Adrenal gland (tissue), 12 donors: ENCODE measurements around the gene NOP53. TPM values are rescaled to one million over a fixed set of nuclear protein-coding genes. Genes with fewer than 3 reads are reported as not detected.

Experiments used
- DNase-seq, 7 donors: peaks; one replicate each; pipeline ENCODE4 v3.0.0-alpha.2; 2019 to 2020
- H3K27ac ChIP-seq, 5 donors: fragments of 200-600 bp; sonication (generic) in 4 of 5; 1 replicate in 3 of 5; 2 replicates in 2 of 5; pipeline versions ENCODE4 v1.5.1 to v1.8.0; 2016 to 2020; ENCODE audit warnings: mild to moderate bottlenecking in 1 of 5
- H3K27me3 ChIP-seq: fragments of 200-600 bp; 2 replicates; pipeline ENCODE4 v1.8.0; 2021
- H3K36me3 ChIP-seq, 2 donors: fragments of 200-600 bp; replicated peaks in 1 of 2; 1 replicate in 1 of 2; 2 replicates in 1 of 2; pipeline versions ENCODE4 v1.5.1 to v1.8.0; 2018 to 2022
- H3K4me1 ChIP-seq, 2 donors: fragments of 200-600 bp; replicated peaks in 1 of 2; 1 replicate in 1 of 2; 2 replicates in 1 of 2; pipeline versions ENCODE4 v1.5.1 to v1.8.0; 2018 to 2021
- H3K4me3 ChIP-seq, 4 donors: fragments of 200-600 bp; sonication (generic) in 3 of 4; one replicate each; pipeline ENCODE4 v1.5.1; 2016 to 2018
- H3K9me3 ChIP-seq, 3 donors: fragments of 200-600 bp; sonication (generic) in 1 of 3; replicated peaks in 1 of 3; 1 replicate in 2 of 3; 2 replicates in 1 of 3; pipeline versions ENCODE4 v1.5.1 to v1.8.0; 2016 to 2021
- CTCF ChIP-seq, 6 experiments: fragments of 450-650 bp in 4 of 6; fragments of 200-600 bp in 2 of 6; sonication (generic) in 1 of 6; IDR thresholded peaks; 1 replicate in 5 of 6; 2 replicates in 1 of 6; pipeline versions ENCODE4 v1.5.1 to v1.8.0; 2016 to 2021; ENCODE audit warnings: antibody characterized with exemption in 6 of 6, mild to moderate bottlenecking in 2 of 6, moderate library complexity in 1 of 6
- POLR2A ChIP-seq, 2 donors: fragments of 450-650 bp; IDR thresholded peaks; one replicate each; pipeline ENCODE4 v1.6.1; 2017; ENCODE audit warnings: antibody characterized with exemption in 2 of 2, mild to moderate bottlenecking in 2 of 2, moderate library complexity in 1 of 2
- WGBS, 4 donors: extraction: QIAGEN DNeasy Blood & Tissue Kit in 2 of 4; methylation state at CpG; one replicate each; pipeline versions ENCODE4 v1.1.5 to v1.1.7; 2013 to 2017; 5-methylcytosine and 5-hydroxymethylcytosine counted together
- intact Hi-C, 2 donors: fragments of 100-400 bp; cut with DNase I; formaldehyde crosslinking; loops; one replicate each; pipeline versions ENCODE4 v1.14.1 to v1.15.0; 2022 to 2023
- polyA plus RNA-seq, 3 donors: library from polyadenylated mRNA; stranded (reverse); fragments of 200-250 nt in 2 of 3; fragments of 350-450 nt in 1 of 3; fragmentation: Illumina TruSeq in 1 of 3; extraction: RNeasy Lipid Tissue Mini Kit (QIAGEN cat#74804) in 1 of 3; gene quantifications; one replicate each; pipeline ENCODE4 v1.2.3, GENCODE V29; 2013 to 2014
- total RNA-seq, 9 donors: library from RNA; depleted of rRNA in 4 of 9; stranded (reverse); fragments of >200 nt in 4 of 9; fragments of 120-200 nt in 1 of 9; fragmentation: NEBNext Ultra II Directional in 1 of 9; extraction: Animal tissue kit (Norgen Biotek cat#: 25700) in 1 of 9; gene quantifications; one replicate each; pipeline versions ENCODE4 v1.1.0 to v1.2.4, GENCODE V29; 2013 to 2023
- donor health status: healthy with polysubstance abuse.
- donor health status: Bipolar disorder and iron deficiency.
- donor health status: DM: yes; HTN: yes; CAD: no.
- donor health status: DM: no; HTN: no; CAD: no.
- donor health status: DM: no; HTN: no; CAD: no.
- donor health status: DM: yes; HTN: yes; CAD: no.

Gene NOP53
- total and polyA plus RNA-seq, 12 donors, result 118 to 420 (median 325) TPM

GRCh38 chr19:47752440-47753211 lies 7.3 kb downstream of the NOP53 start:
- DNase-seq, result no peak
- no peak for TF ChIP-seq CTCF (IDR thresholded peaks at IDR 0.05)
- TF ChIP-seq POLR2A (IDR thresholded peaks at IDR 0.05), result no peak
- intact Hi-C loops, result no loop called here
- H3K27ac ChIP-seq, result no peak overlapping the region
- H3K4me1 ChIP-seq, result no peaks in the 10 kb centered on the region
- H3K4me3 ChIP-seq, result no peak overlapping the region
- H3K27me3 ChIP-seq, result no peaks in the 10 kb centered on the region
- H3K36me3 ChIP-seq, result peaks cover 0 to 95% of the 10 kb centered on the region in 2 donors
- 84 to 90% (median 88%) methylated on average over 23 to 27 of the region's 27 CpGs for WGBS, 4 donors
- H3K9me3 ChIP-seq, result no peaks in the 10 kb centered on the region

- no peak overlapping the region for H3K4me3 ChIP-seq
- intact Hi-C loops, result no loop called here
- peaks cover 0 to 86% of the 10 kb centered on the region in 2 donors for H3K36me3 ChIP-seq
- H3K9me3 ChIP-seq, result no peaks in the 10 kb centered on the region
- H3K4me1 ChIP-seq, result no peaks in the 10 kb centered on the region
- 85 to 93% (median 91%) methylated on average over 14 to 37 of the region's 37 CpGs for WGBS, 4 donors
- H3K27me3 ChIP-seq, result no peaks in the 10 kb centered on the region
- TF ChIP-seq POLR2A (IDR thresholded peaks at IDR 0.05), result no peak
- TF ChIP-seq CTCF (IDR thresholded peaks at IDR 0.05), result no peak
- H3K27ac ChIP-seq, result no peak overlapping the region
- no peak for DNase-seq
Measured at GRCh38 chr19:47754206-47755064, 9.1 kb downstream of the NOP53 start.

- intact Hi-C loops, result no loop called here
- Histone ChIP-seq H3K36me3 (peaks cover 0 to 79% of the 10 kb centered on the region in 2 donors), H3K4me1 (no peaks in the 10 kb centered on the region), H3K27me3 (no peaks in the 10 kb centered on the region), H3K4me3 (no peak overlapping the region), H3K9me3 (no peaks in the 10 kb centered on the region), H3K27ac (no peak overlapping the region)
- WGBS, 4 donors, result 91 to 95% (median 92%) methylated on average over 30 to 36 of the region's 36 CpGs
- DNase-seq, result no peak
- TF ChIP-seq CTCF (IDR thresholded peaks at IDR 0.05) (no peak), POLR2A (IDR thresholded peaks at IDR 0.05) (no peak)
Measured at GRCh38 chr19:47755065-47755761, 9.9 kb downstream of the NOP53 start.
